CD8-positive, alpha-beta memory T cell (primary cell): ENCODE results near the gene IFT88. TPM values are rescaled to one million over a fixed set of nuclear protein-coding genes. Genes with fewer than 3 reads are reported as not detected.

Experiments used
- CTCF ChIA-PET: fragments of 350-600 bp; sonication (Branson Sonifier 250); formaldehyde crosslinking; loops from one replicate; lab custom pipeline; 2021; ENCODE audit warnings: antibody characterized with exemption; lab: Charles Lee
- POLR2A ChIA-PET: fragments of 350-600 bp; sonication (Branson Sonifier 250); formaldehyde crosslinking; loops from one replicate; lab custom pipeline; 2021; ENCODE audit warnings: antibody characterized with exemption; lab: Charles Lee
- DNase-seq, 5 donors: peaks; one replicate each; pipeline versions ENCODE4 v3.0.0 to v3.0.0-alpha.2; 2020 to 2022; ENCODE audit warnings: mixed read lengths in 1 of 5
- H3K27ac ChIP-seq: one replicate; pipeline ENCODE4 v1.7.0; 2013; ENCODE audit warnings: low read depth, mild to moderate bottlenecking, low read length, moderate library complexity
- H3K27me3 ChIP-seq: 2 replicates; pipeline ENCODE4 v1.7.0; 2013; ENCODE audit warnings: low read length, mild to moderate bottlenecking; ENCODE audit not compliant: insufficient read depth, poor library complexity, severe bottlenecking
- H3K36me3 ChIP-seq: 2 replicates; pipeline ENCODE4 v1.7.0; 2013; ENCODE audit warnings: mild to moderate bottlenecking, low read length, moderate library complexity; ENCODE audit not compliant: insufficient read depth
- H3K4me1 ChIP-seq: 2 replicates; pipeline ENCODE4 v1.7.0; 2013; ENCODE audit warnings: mild to moderate bottlenecking, low read length, moderate library complexity; ENCODE audit not compliant: insufficient read depth
- H3K4me3 ChIP-seq: 2 replicates; pipeline ENCODE4 v1.7.0; 2013; ENCODE audit warnings: mild to moderate bottlenecking, low read length
- H3K9me3 ChIP-seq: 2 replicates; pipeline ENCODE4 v1.7.0; 2013; ENCODE audit warnings: mild to moderate bottlenecking, low read length
- H3K27ac Mint-ChIP-seq, 8 donors: one replicate each; pipeline ENCODE4 v1.8.0; 2020 to 2021; ENCODE audit warnings: mixed read lengths in 8 of 8, mild to moderate bottlenecking in 6 of 8, inconsistent platforms in 3 of 8, moderate library complexity in 3 of 8
- H3K27me3 Mint-ChIP-seq, 2 donors: one replicate each; pipeline ENCODE4 v1.8.0; 2020 to 2021; ENCODE audit warnings: mixed read lengths in 2 of 2, mild to moderate bottlenecking in 1 of 2, moderate library complexity in 1 of 2
- H3K36me3 Mint-ChIP-seq, 3 donors: one replicate each; pipeline ENCODE4 v1.8.0; 2020 to 2021; ENCODE audit warnings: mixed read lengths in 3 of 3, inconsistent platforms in 1 of 3, mild to moderate bottlenecking in 1 of 3
- H3K4me1 Mint-ChIP-seq, 3 donors: one replicate each; pipeline ENCODE4 v1.8.0; 2020 to 2021; ENCODE audit warnings: mixed read lengths in 3 of 3, inconsistent platforms in 1 of 3, mild to moderate bottlenecking in 1 of 3
- H3K4me3 Mint-ChIP-seq, 7 donors: one replicate each; pipeline ENCODE4 v1.8.0; 2020 to 2021; ENCODE audit warnings: mixed read lengths in 7 of 7, mild to moderate bottlenecking in 6 of 7, moderate library complexity in 4 of 7, inconsistent platforms in 2 of 7
- H3K9me3 Mint-ChIP-seq, 5 donors: one replicate each; pipeline ENCODE4 v1.8.0; 2020 to 2022; ENCODE audit warnings: mixed read lengths in 5 of 5, mild to moderate bottlenecking in 3 of 5, moderate library complexity in 2 of 5, inconsistent platforms in 1 of 5
- polyA plus RNA-seq: library from polyadenylated mRNA; unstranded; fragments of 300-500 nt; fragmentation: Illumina TruSeq; gene quantifications from one replicate; pipeline ENCODE4 v1.2.3, GENCODE V29; 2021
- total RNA-seq, 2 experiments: library from RNA; stranded (reverse); gene quantifications; one replicate each; pipeline ENCODE4 v1.2.3, GENCODE V29; 2021

The IFT88 gene
- total and polyA plus RNA-seq, 3 experiments from 2014 or later = 4.2 to 7.2 (median 4.9) TPM

DNA sequence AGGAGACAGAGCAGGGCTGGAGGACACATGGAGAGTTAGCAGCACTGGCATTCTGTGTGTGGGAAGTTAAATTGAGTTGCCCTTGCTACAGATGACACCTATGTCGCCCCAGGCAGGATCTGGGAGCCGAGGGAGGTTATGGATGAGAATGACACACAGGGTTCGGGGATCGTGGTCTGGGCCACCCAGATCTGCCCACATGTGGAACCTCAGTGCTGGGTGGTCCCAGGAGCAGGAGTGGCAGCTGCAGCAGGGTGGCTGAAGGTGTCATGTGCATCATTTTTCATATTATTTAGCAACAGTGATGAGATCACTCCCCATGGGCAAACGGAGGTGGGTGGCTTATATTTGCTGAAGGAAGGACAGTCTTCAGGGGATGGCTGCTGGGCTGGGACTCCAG, 139.7 kb downstream of the IFT88 start:
- Mint-ChIP-seq H3K9me3 (no peaks in the 10 kb centered on the region), H3K27ac (peak overlapping the region in 2 of 8 donors; percentile 7 to 42), H3K27me3 (peaks cover 0 to 5% of the 10 kb centered on the region in 2 donors), H3K36me3 (peaks cover 0 to 3% (median 0%) of the 10 kb centered on the region in 3 donors), H3K4me3 (peak overlapping the region in 1 of 7 donors; percentile 23), H3K4me1 (peaks cover 7 to 13% (median 9%) of the 10 kb centered on the region in 3 donors)
- ChIA-PET POLR2A (no interaction called here), CTCF (no interaction called here)
- H3K4me1 ChIP-seq = peaks cover 12% of the 10 kb centered on the region
- peaks cover 2% of the 10 kb centered on the region for H3K27me3 ChIP-seq
- H3K4me3 ChIP-seq = no peak overlapping the region
- DNase-seq = no peak
- H3K27ac ChIP-seq = no peak overlapping the region
- H3K9me3 ChIP-seq = no peaks in the 10 kb centered on the region
- H3K36me3 ChIP-seq = no peaks in the 10 kb centered on the region

DNA sequence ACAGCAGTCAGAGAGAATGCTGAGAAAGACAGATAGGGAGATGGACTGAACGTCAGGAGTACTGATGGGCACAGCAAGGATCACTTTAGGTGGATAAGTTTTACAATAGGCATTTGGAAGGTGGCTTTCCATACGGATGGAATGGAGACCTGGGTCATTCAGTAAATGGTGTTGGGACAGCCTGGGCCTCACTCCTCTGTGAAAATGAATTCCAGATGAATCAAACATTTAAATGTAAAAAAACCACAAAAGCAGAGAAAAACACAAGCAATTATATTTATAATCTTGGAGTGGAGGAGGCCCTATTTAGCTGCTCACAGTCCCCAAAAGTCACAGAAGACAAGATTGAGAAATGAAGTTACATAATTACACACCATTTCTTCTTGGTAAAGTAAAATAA, 141.3 kb downstream of the IFT88 start:
- CTCF ChIA-PET = interaction anchor here (0.5 to 3.7 kb wide), 3 partner anchors 120 to 213 kb away, joined by 3 to 14 read pairs (median 4); no protein-coding TSS in a partner anchor

GRCh38 chr13:20709369-20709768, 142.4 kb downstream of the IFT88 start:
- Mint-ChIP-seq H3K4me1 (peaks cover 3 to 13% (median 10%) of the 10 kb centered on the region in 3 donors), H3K36me3 (no peaks in the 10 kb centered on the region), H3K9me3 (no peaks in the 10 kb centered on the region), H3K27ac (no peak overlapping the region), H3K27me3 (peaks cover 6 to 9% of the 10 kb centered on the region in 2 donors), H3K4me3 (no peak overlapping the region)
- no peak overlapping the region for H3K27ac ChIP-seq
- POLR2A ChIA-PET = no interaction called here
- no peaks in the 10 kb centered on the region for H3K36me3 ChIP-seq
- DNase-seq = no peak
- no peaks in the 10 kb centered on the region for H3K9me3 ChIP-seq
- H3K4me1 ChIP-seq = peaks cover 7% of the 10 kb centered on the region
- H3K27me3 ChIP-seq = no peaks in the 10 kb centered on the region
- CTCF ChIA-PET = interaction anchor here (3.7 kb wide), 1 partner anchor 119 kb away, joined by 14 read pairs; no protein-coding TSS in a partner anchor
- H3K4me3 ChIP-seq = no peak overlapping the region

More for the DNA sequence above, 141.3 kb downstream of the IFT88 start:
- peaks cover 4 to 6% of the 10 kb centered on the region in 2 donors for H3K27me3 Mint-ChIP-seq
- no peak overlapping the region for H3K27ac Mint-ChIP-seq
- no peaks in the 10 kb centered on the region for H3K27me3 ChIP-seq
- POLR2A ChIA-PET = interaction anchor here (0.7 kb wide), 1 partner anchor 52 kb away, joined by 6 read pairs; no protein-coding TSS in a partner anchor
- peaks cover 3 to 10% (median 9%) of the 10 kb centered on the region in 3 donors for H3K4me1 Mint-ChIP-seq
- peaks cover 7% of the 10 kb centered on the region for H3K4me1 ChIP-seq
- no peak overlapping the region for H3K4me3 ChIP-seq
- peaks cover 0 to 1% (median 0%) of the 10 kb centered on the region in 3 donors for H3K36me3 Mint-ChIP-seq
- DNase-seq = no peak
- H3K27ac ChIP-seq = no peak overlapping the region
- H3K36me3 ChIP-seq = no peaks in the 10 kb centered on the region
- H3K9me3 Mint-ChIP-seq = no peaks in the 10 kb centered on the region
- H3K9me3 ChIP-seq = no peaks in the 10 kb centered on the region
- H3K4me3 Mint-ChIP-seq = no peak overlapping the region

DNA sequence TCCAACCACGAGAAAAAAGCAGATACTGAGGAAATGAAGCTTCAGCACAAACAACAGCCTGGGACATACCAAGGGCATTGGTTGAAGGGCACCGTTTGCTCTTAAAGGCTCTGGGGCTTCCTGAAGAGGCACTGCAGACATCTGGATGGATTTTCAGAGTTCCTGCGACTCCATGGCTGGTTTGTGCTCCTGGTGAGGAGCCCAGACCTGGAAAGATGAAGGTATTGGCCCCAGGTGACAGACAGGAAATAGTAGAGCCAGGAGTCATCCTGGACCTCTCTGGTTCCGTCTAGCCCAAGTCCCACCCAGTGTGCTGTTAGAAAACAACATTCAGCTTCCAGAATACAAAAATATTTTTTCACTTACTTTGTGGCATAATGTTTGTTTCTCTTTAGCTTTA, 142.8 kb downstream of the IFT88 start:
- CTCF ChIA-PET = interaction anchor here (3.7 kb wide), 1 partner anchor 119 kb away, joined by 14 read pairs; no protein-coding TSS in a partner anchor
- peaks cover 7% of the 10 kb centered on the region for H3K4me1 ChIP-seq
- POLR2A ChIA-PET = no interaction called here

DNA sequence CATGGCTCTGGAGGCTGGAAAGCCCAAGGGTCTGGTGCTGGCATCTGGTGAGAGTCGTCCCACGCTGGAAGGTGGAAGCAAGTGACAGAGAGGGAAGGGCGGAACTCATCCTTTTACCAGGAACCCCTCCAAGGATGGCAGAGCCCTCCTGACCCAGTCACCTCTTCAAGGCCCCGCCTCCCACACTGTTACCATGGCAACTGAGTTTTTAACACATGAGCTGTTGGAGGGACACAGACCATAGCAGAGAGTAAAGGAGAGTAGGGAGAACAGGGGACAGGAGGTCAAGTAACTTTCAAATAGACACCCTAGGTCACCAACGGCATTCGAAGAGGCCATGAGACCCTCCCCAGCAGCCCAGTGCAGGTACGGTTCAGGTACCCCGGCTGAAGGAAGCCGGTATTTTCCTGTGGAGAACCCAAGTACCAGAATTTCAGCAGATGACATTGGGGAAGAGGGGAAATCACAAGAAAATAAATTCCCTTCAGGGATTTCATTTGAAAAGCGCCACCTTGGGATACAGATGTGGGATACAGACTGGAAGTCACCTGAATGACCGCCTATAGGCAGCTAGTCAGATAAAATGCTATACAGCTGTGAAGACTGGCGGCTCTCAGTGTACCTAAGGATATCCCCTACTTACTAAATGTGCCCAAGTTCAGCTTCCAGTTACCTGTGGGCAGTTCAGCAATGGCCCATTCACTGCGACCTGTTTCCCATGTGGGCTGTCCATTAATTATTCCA, 144.5 kb downstream of the IFT88 start:
- peaks cover 3 to 13% (median 10%) of the 10 kb centered on the region in 3 donors for H3K4me1 Mint-ChIP-seq
- Histone ChIP-seq H3K27me3 (no peaks in the 10 kb centered on the region), H3K4me1 (peaks cover 7% of the 10 kb centered on the region), H3K4me3 (no peak overlapping the region), H3K36me3 (no peaks in the 10 kb centered on the region), H3K27ac (no peak overlapping the region), H3K9me3 (no peaks in the 10 kb centered on the region)
- H3K27me3 Mint-ChIP-seq = peaks cover 9% of the 10 kb centered on the region in 2 donors
- no peak for DNase-seq
- no peaks in the 10 kb centered on the region for H3K9me3 Mint-ChIP-seq
- POLR2A ChIA-PET = no interaction called here
- H3K4me3 Mint-ChIP-seq = no peak overlapping the region
- no peaks in the 10 kb centered on the region for H3K36me3 Mint-ChIP-seq
- no peak overlapping the region for H3K27ac Mint-ChIP-seq
- CTCF ChIA-PET = interaction anchor here (0.8 to 3.7 kb wide), 12 partner anchors 9 to 219 kb away, joined by 3 to 14 read pairs (median 4); no protein-coding TSS in a partner anchor

More for the DNA sequence above, 142.8 kb downstream of the IFT88 start:
- Mint-ChIP-seq H3K4me3 (no peak overlapping the region), H3K27ac (no peak overlapping the region), H3K9me3 (no peaks in the 10 kb centered on the region), H3K27me3 (peaks cover 9% of the 10 kb centered on the region in 2 donors), H3K4me1 (peaks cover 3 to 13% (median 10%) of the 10 kb centered on the region in 3 donors), H3K36me3 (no peaks in the 10 kb centered on the region)
- no peak for DNase-seq
- Histone ChIP-seq H3K27me3 (no peaks in the 10 kb centered on the region), H3K27ac (no peak overlapping the region), H3K36me3 (no peaks in the 10 kb centered on the region), H3K9me3 (no peaks in the 10 kb centered on the region), H3K4me3 (no peak overlapping the region)

GRCh38 chr13:20713014-20713376, 146.0 kb downstream of the IFT88 start:
- no peak overlapping the region for H3K27ac ChIP-seq
- POLR2A ChIA-PET = no interaction called here
- no peak overlapping the region for H3K4me3 Mint-ChIP-seq

DNA sequence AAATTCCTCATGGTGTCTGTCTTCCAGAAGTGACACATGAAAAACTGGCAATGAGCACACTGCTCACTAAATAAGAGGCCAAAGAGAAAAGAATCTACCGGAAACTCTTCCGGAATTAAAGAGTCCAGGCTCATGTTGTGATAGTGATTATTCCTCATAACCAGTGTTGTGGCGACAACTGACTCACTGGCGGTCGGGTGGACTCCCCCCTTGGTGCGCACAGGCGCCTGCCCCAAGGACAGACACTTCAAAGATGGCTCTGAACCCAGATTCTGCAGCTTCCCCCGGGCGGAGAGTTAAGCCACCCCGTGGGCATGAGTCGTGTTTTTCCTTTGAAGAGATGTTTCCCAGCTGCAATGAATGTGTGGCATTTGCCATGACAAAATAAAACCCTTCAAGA, 146.8 kb downstream of the IFT88 start:
- Histone ChIP-seq H3K27me3 (no peaks in the 10 kb centered on the region), H3K27ac (no peak overlapping the region), H3K4me1 (peaks cover 7% of the 10 kb centered on the region), H3K36me3 (no peaks in the 10 kb centered on the region), H3K4me3 (no peak overlapping the region), H3K9me3 (no peaks in the 10 kb centered on the region)
- no peaks in the 10 kb centered on the region for H3K9me3 Mint-ChIP-seq
- H3K27ac Mint-ChIP-seq = peak overlapping the region in 1 of 8 donors; percentile 32
- H3K4me1 Mint-ChIP-seq = peaks cover 3 to 13% (median 10%) of the 10 kb centered on the region in 3 donors
- H3K27me3 Mint-ChIP-seq = peaks cover 9% of the 10 kb centered on the region in 2 donors
- H3K36me3 Mint-ChIP-seq = no peaks in the 10 kb centered on the region
- H3K4me3 Mint-ChIP-seq = no peak overlapping the region
- CTCF ChIA-PET = interaction anchor here (0.7 to 1.1 kb wide), 2 partner anchors 11 to 115 kb away, joined by 3 read pairs; no protein-coding TSS in a partner anchor
- no peak for DNase-seq
- POLR2A ChIA-PET = no interaction called here

More at GRCh38 chr13:20713014-20713376, 146.0 kb downstream of the IFT88 start:
- no peak overlapping the region for H3K4me3 ChIP-seq
- peaks cover 3 to 13% (median 10%) of the 10 kb centered on the region in 3 donors for H3K4me1 Mint-ChIP-seq
- H3K9me3 ChIP-seq = no peaks in the 10 kb centered on the region
- H3K4me1 ChIP-seq = peaks cover 7% of the 10 kb centered on the region
- H3K36me3 ChIP-seq = no peaks in the 10 kb centered on the region
- H3K9me3 Mint-ChIP-seq = no peaks in the 10 kb centered on the region
- H3K27me3 ChIP-seq = no peaks in the 10 kb centered on the region
- CTCF ChIA-PET = interaction anchor here (1.1 kb wide), 1 partner anchor 11 kb away, joined by 3 read pairs; no protein-coding TSS in a partner anchor
- no peak for DNase-seq
- no peak overlapping the region for H3K27ac Mint-ChIP-seq
- no peaks in the 10 kb centered on the region for H3K36me3 Mint-ChIP-seq
- peaks cover 9% of the 10 kb centered on the region in 2 donors for H3K27me3 Mint-ChIP-seq

- peak overlapping the region in 1 of 8 donors; percentile 32 for H3K27ac Mint-ChIP-seq
- ChIA-PET POLR2A (no interaction called here), CTCF (interaction anchor here (0.7 to 1.1 kb wide), 2 partner anchors 10 to 115 kb away, joined by 3 read pairs; no protein-coding TSS in a partner anchor)
- Histone ChIP-seq H3K4me3 (no peak overlapping the region), H3K9me3 (no peaks in the 10 kb centered on the region), H3K36me3 (no peaks in the 10 kb centered on the region), H3K27me3 (no peaks in the 10 kb centered on the region), H3K27ac (no peak overlapping the region), H3K4me1 (peaks cover 7% of the 10 kb centered on the region)
- H3K9me3 Mint-ChIP-seq = no peaks in the 10 kb centered on the region
- peaks cover 3 to 13% (median 10%) of the 10 kb centered on the region in 3 donors for H3K4me1 Mint-ChIP-seq
- no peak for DNase-seq
- peaks cover 9% of the 10 kb centered on the region in 2 donors for H3K27me3 Mint-ChIP-seq
- no peaks in the 10 kb centered on the region for H3K36me3 Mint-ChIP-seq
- H3K4me3 Mint-ChIP-seq = no peak overlapping the region
Measured at GRCh38 chr13:20714161-20714560, 147.2 kb downstream of the IFT88 start.
